Measurements from ENCODE around the gene CDC42EP2.

CDC42EP2 gene

DNA sequence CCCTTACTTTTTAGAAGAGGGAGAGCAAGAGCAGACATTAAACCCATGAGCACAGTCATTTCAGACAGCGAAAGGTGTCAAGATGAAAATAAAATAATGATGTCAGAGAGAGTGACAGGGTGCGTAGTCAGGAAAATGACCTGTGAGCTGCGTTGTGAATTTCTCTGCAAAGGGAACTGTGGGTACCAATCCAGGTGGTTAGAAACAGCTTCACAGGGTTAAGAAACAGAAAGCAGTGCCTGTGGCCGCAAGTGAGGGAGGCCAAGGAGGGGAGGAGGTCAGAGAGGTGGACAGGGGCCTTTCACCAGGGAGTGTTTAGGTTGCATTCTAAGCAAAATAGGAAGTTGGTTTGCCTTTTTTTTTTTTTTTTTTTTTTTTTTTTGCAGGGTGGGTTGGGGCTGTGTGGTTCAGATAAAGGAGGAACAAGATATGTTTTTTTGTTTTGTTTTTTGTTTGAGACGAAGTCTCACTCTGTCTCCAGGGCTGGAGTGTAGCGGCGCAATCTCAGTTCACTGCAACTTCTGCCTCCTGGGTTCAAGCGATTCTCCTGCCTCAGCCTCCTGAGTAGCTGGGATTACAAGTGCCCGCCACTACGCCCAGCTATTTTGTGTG, 47.8 kb downstream of the CDC42EP2 start:
- DNase-seq = peak; percentile 51 to 70 (median 57)

DNA sequence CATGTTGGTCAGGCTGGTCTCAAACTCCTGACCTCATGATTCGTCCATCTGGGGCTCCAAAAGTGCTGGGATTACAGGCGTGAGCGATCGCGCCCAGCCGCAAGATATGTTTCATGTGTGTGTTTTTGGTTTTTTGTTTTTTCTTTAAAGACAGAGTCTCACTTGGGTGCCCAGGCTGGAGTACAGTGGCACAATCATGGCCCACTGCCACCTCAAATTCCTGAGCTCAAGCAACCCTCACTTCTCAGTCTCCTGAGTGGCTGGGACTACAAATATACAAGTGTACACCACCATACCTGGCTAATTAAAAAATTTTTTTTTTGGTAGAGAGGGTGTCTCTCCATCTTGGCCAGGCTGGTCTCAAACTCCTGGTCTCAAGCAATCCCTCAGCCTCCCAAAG, 48.3 kb downstream of the CDC42EP2 start:
- DNase-seq = no peak

DNA sequence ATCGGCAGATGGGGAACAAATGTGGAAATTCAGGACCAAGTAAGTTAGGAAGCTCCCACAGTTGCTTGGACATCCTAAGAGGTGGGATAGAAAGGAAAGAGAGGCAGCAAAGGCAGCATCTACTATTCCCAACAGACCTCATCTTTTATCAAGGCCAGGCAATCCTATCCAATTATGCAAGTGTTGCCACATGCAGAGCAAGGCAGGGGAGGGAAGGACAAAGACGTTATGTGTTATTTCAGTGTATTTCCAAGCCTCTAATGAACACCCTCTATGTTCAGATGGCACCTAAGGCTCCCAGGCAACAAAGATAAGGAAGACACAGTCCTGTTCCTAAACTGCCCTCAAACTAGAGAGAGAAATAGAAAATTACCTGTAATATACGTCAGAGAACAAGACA, 49.1 kb downstream of the CDC42EP2 start:
- no peak for DNase-seq

DNA sequence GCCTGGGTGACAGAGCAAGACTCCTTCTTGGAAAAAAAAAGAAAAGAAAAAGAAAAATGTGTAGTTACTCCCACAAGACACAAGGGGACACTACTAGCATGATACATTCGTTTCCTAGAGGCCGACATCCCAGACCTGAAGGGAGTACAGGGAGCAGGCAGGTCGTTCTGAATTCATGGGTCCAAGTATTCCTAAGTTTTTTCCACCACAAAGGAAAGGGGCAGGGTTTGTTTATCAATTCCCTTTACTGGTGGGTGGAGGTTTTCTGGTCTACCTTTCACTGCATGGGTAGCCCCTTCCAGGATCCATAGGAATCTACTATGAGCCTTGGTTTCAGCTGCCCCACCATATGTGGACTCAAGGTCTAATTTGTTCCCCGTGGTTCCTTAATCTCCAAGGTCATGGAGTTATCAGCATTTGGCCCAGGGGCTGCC, 51.7 kb downstream of the CDC42EP2 start:
- DNase-seq = peak; percentile 71 to 87 (median 84)

DNA sequence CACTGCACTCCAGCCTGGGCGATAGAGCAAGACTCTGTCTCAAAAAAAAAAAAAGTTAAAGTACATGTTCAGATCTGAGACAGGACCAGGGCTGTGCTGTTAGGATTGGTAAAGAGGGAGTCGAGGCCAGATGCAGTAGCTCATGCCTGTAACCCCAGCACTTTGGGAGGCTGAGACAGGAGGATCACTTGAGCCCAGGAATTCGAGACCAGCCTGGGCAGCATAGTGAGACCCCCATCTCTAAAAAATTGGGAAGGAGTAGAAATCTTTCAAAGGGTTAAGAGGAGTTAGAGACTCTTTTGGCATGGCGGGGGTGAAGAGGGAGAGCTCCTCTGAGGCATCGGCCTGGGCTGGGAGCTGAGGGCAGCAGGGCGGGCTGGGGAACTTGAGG, 56.0 kb downstream of the CDC42EP2 start:
- DNase-seq = no peak

Data from suppressor macrophage treated with lipopolysaccharide for 1 hour (primary cell).